Measurements from ENCODE around the gene LTBP2.

LTBP2 gene

GRCh38 chr14:74572726-74573301, 39.2 kb downstream of the LTBP2 start:
- no peak overlapping the region for H3K4me3 ChIP-seq (ENCODE audit: low read depth, low read length)
- TF ChIP-seq CTCF (IDR thresholded peaks at IDR 0.05; ENCODE audit: borderline replicate concordance, insufficient read depth, low read depth, low read length), result no peak

DNA sequence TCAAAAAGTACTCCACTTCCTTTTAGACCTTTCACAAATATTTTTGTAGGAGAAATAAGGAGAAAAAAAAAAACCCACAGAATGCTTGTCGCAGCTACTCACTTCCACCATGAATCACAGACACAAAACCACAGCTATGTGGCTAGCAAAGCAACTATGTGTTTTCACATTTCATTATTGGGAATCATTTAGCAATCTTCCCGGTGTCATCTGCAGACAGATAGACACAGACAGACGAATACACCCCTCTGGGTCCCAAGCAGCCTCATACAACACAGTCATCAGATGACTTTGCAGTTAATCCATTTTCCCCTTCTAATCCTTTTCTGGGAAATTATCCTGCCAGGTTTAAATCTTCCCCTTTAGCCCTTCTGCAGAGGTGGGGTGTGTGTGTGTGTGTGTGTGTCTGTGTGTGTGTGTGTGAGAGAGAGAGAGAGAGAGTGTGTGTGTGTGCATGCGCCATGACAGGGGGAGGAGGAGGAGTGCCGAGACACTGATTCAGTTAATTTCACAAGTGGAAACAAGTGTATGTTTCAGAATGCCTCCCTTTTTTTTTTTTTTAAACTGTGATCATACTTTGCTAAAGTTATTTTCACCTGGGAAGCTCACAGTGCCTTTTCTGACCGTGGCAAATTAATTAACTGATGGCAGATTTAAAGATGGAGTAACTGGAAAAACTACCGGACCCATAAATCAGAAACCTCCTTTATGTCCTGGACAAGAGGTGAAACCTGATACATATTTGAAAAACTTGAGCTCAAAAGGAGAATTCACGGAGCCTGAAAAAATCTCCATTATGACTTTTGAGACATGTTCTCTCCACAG, 39.9 kb downstream of the LTBP2 start:
- TF ChIP-seq CTCF (IDR thresholded peaks at IDR 0.05; ENCODE audit: borderline replicate concordance, insufficient read depth, low read depth, low read length), result no peak
- H3K4me3 ChIP-seq (ENCODE audit: low read depth, low read length), result no peak overlapping the region

DNA sequence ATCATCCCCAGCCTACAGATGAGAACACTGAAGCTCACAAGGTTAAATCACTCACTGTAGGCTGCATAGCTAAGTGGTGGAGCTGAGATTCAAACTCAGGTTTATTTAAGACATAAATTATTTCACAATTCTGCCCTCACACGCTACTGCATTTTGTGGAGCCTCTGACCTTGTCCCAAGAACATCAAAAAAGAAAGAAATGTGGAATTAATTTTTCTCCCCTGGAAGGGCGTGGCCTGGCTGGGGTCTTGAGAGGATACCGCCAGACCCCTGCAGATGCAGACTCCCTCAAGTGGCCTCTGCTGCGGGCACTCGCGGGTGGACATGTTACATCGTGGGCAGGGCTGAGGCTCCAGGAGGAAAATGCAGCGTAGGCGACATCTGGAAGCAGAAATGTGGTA, 40.6 kb downstream of the LTBP2 start:
- H3K4me3 ChIP-seq (ENCODE audit: low read depth, low read length), result no peak overlapping the region
- no peak for TF ChIP-seq CTCF (IDR thresholded peaks at IDR 0.05; ENCODE audit: borderline replicate concordance, insufficient read depth, low read depth, low read length)

GRCh38 chr14:74570696-74571095, 41.3 kb downstream of the LTBP2 start:
- no peak for TF ChIP-seq CTCF (IDR thresholded peaks at IDR 0.05; ENCODE audit: borderline replicate concordance, insufficient read depth, low read depth, low read length)
- H3K4me3 ChIP-seq (ENCODE audit: low read depth, low read length), result no peak overlapping the region

GRCh38 chr14:74569806-74570591, 42.0 kb downstream of the LTBP2 start:
- H3K4me3 ChIP-seq (ENCODE audit: low read depth, low read length), result no peak overlapping the region
- no peak for TF ChIP-seq CTCF (IDR thresholded peaks at IDR 0.05; ENCODE audit: borderline replicate concordance, insufficient read depth, low read depth, low read length)

DNA sequence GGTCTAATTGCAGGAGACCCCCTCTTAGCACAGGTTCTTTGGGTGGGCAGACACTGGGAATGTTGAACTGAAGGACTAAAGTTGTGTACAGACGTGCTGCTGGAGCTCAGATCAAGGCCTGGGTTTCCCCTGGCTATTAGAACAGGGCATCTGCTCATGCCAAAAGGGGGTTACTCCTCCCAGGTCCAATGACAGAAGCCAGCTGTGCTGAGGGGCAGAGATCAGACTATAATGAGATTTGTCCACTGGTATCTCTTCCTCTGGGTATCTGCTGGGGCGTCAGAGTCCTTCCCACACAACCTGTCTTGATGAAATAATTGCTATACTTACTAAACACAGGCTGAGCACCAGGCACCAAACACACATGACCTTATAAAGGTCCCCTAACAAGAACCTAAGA, 42.6 kb downstream of the LTBP2 start:
- no peak for TF ChIP-seq CTCF (IDR thresholded peaks at IDR 0.05; ENCODE audit: borderline replicate concordance, insufficient read depth, low read depth, low read length)
- no peak overlapping the region for H3K4me3 ChIP-seq (ENCODE audit: low read depth, low read length)
